Neural cell (in vitro differentiated cells): ENCODE results near the gene C17orf75. TPM values are rescaled to one million over a fixed set of nuclear protein-coding genes. Genes with fewer than 3 reads are reported as not detected.

Experiments
- H2AFZ ChIP-seq: fragments of 200-600, 300-800 bp; sonication (generic), shearing (Covaris generic); 2 replicates; pipeline ENCODE4 v1.6.0; 2014; ENCODE audit warnings: low read depth, mild to moderate bottlenecking, antibody characterized with exemption, low read length, moderate library complexity
- H3F3A ChIP-seq: fragments of 200-600 bp; shearing (Covaris generic); 2 replicates; pipeline ENCODE4 v1.6.1; 2016; ENCODE audit warnings: mild to moderate bottlenecking, moderate library complexity, mixed read lengths, antibody characterized with exemption, low read length; ENCODE audit not compliant: insufficient read depth, poor library complexity, severe bottlenecking
- H3K27ac ChIP-seq: fragments of 200-600, 300-800 bp; sonication (generic), shearing (Covaris generic); 2 replicates; pipeline ENCODE4 v1.5.1; 2014; ENCODE audit warnings: mild to moderate bottlenecking, low read length, moderate library complexity
- H3K27me3 ChIP-seq: fragments of 300-800, 200-600 bp; sonication (generic), shearing (Covaris generic); 2 replicates; pipeline ENCODE4 v1.6.0; 2014; ENCODE audit warnings: mild to moderate bottlenecking, low read depth, low read length, moderate library complexity; ENCODE audit not compliant: insufficient read depth
- H3K36me3 ChIP-seq: fragments of 300-800, 200-600 bp; sonication (generic), shearing (Covaris generic); 2 replicates; pipeline ENCODE4 v1.5.1; 2014; ENCODE audit warnings: mild to moderate bottlenecking, antibody characterized with exemption, low read length, moderate library complexity; ENCODE audit not compliant: insufficient read depth
- H3K4me2 ChIP-seq: fragments of 300-800, 200-600 bp; sonication (generic), shearing (Covaris generic); 2 replicates; pipeline ENCODE4 v1.6.0; 2014; ENCODE audit warnings: mild to moderate bottlenecking, low read length
- H3K4me3 ChIP-seq: fragments of 300-800, 200-600 bp; sonication (generic), shearing (Covaris generic); 2 replicates; pipeline ENCODE4 v1.5.1; 2014; ENCODE audit warnings: mild to moderate bottlenecking, low read length, moderate library complexity
- H3K79me2 ChIP-seq: fragments of 200-600 bp; shearing (Covaris generic); replicated peaks from 2 replicates; pipeline ENCODE4 v1.6.0; 2014; ENCODE audit warnings: mild to moderate bottlenecking, low read length, moderate library complexity; ENCODE audit not compliant: insufficient read depth
- H3K9ac ChIP-seq: fragments of 300-800, 200-600 bp; sonication (generic), shearing (Covaris generic); 2 replicates; pipeline ENCODE4 v1.6.1; 2016; ENCODE audit warnings: mild to moderate bottlenecking, low read length, mixed read lengths
- H3K9me2 ChIP-seq: fragments of 200-600 bp; shearing (Covaris generic); 2 replicates; pipeline ENCODE4 v1.6.1; 2016; ENCODE audit warnings: mild to moderate bottlenecking, low read length, mixed read lengths; ENCODE audit not compliant: insufficient read depth
- H3K9me3 ChIP-seq: fragments of 200-600, 300-800 bp; sonication (generic), shearing (Covaris generic); 2 replicates; pipeline ENCODE4 v1.6.1; 2016; ENCODE audit warnings: mild to moderate bottlenecking, mixed run types, low read length, moderate library complexity, mixed read lengths
- H4K20me1 ChIP-seq: fragments of 200-600 bp; shearing (Covaris generic); 2 replicates; pipeline ENCODE4 v1.6.1; 2016; ENCODE audit warnings: mild to moderate bottlenecking, mixed run types; ENCODE audit not compliant: insufficient read depth
- EP300 ChIP-seq: fragments of 450-650 bp; conservative IDR thresholded peaks from 2 replicates; pipeline ENCODE4 v1.6.1; 2014; ENCODE audit warnings: antibody characterized with exemption, mild to moderate bottlenecking, moderate library complexity; ENCODE audit not compliant: poor library complexity, severe bottlenecking
- EZH2 ChIP-seq: fragments of 200-600, 300-800 bp; shearing (Covaris generic), sonication (generic); IDR thresholded peaks from 2 replicates; pipeline ENCODE4 v1.6.1; 2014; ENCODE audit warnings: antibody characterized with exemption, low read length, borderline replicate concordance, mild to moderate bottlenecking; ENCODE audit not compliant: insufficient read depth, poor library complexity, severe bottlenecking
- MXI1 ChIP-seq: fragments of 450-650 bp; conservative IDR thresholded peaks from 2 replicates; pipeline ENCODE4 v1.6.1; 2014; ENCODE audit warnings: antibody characterized with exemption, mild to moderate bottlenecking; ENCODE audit not compliant: poor library complexity, severe bottlenecking
- POLR2AphosphoS5 ChIP-seq: IDR thresholded peaks from 2 replicates; pipeline ENCODE4 v1.6.1; 2012
- RAD21 ChIP-seq: fragments of 450-650 bp; conservative IDR thresholded peaks from 2 replicates; pipeline ENCODE4 v1.6.1; 2014; ENCODE audit warnings: antibody characterized with exemption, mild to moderate bottlenecking, moderate library complexity
- SMC3 ChIP-seq: fragments of 450-650 bp; conservative IDR thresholded peaks from 2 replicates; pipeline ENCODE4 v1.6.1; 2014; ENCODE audit warnings: antibody characterized with exemption, mild to moderate bottlenecking, moderate library complexity; ENCODE audit not compliant: poor library complexity
- TAF1 ChIP-seq: IDR thresholded peaks from 2 replicates; pipeline ENCODE4 v1.6.1; 2012; ENCODE audit warnings: low read depth
- polyA plus RNA-seq: library from polyadenylated mRNA; depleted of rRNA; stranded (reverse); fragments of >200 nt; gene quantifications from 2 replicates; pipeline ENCODE4 v1.2.3, GENCODE V29; 2014
- TF ChIP-seq, protein P1 (sequence below): fragments of 450-650 bp; IDR thresholded peaks from 2 replicates; pipeline ENCODE4 v1.5.1; 2014; ENCODE audit warnings: antibody characterized with exemption, mild to moderate bottlenecking, moderate library complexity; ENCODE audit not compliant: poor library complexity, severe bottlenecking
- TF ChIP-seq, protein P2 (sequence below): IDR thresholded peaks from 2 replicates; pipeline ENCODE4 v1.6.1; 2012; ENCODE audit warnings: borderline replicate concordance

Gene C17orf75
- polyA plus RNA-seq, 1 donor from 2014 or later, result 77.0 TPM

DNA sequence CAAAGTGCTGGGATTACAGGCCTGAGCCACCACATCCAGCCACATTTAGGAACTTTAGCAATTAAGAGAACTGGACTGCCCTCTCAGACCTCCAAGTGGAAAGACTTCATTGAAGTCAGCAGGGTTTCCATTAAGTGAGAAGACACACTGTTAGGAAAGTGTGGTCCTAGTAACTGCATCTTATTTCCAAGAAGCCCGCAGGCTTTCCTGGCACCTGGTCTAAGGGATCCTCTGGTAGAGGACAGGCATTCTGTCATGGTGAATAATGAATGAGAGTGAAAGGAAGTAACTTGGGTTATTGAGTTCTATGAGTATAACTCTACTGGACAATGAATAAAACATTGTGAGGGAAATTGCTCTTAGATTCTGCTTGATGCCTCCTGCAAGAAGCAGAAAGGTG is 14.1 kb downstream of the C17orf75 start:
- no peak overlapping the region for H3K27ac ChIP-seq
- no peak overlapping the region for H3K4me2 ChIP-seq
- no peaks in the 10 kb centered on the region for H3K9me2 ChIP-seq

DNA sequence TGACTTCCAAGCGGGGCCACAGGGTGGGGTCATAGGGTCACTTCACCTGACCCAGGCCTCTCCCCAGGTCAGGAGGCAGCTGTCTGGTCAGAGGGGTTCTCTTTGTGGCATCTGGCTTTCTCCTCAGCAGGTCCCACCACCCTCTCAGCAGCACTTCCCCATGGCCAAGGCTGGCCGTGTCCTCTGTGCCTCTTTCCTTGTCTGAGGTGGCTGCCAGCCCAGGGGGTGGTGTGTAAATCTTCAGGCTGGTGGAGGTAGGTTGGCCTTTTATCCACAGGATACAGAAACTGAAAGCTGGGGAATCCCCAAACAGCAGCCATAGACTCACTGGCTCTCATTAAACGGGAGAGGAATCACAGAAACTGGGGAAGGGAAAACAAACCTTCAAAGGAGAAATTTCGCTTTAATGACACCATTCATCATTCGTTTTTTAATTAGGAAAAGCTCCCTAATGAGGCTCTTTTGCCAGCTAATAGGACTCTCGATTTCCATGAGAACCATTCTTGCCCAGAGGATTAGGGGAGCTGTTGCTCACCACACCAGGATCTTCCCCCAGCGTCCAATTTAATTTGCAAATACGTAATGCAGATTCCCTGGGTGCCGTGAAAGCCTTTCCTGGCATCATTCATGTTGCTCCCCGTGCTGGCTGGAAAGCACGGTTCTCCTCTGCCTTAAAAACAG is 18.0 kb downstream of the C17orf75 start:
- no peaks in the 10 kb centered on the region for H3K36me3 ChIP-seq
- H3K9me2 ChIP-seq, result no peaks in the 10 kb centered on the region
- H3K4me2 ChIP-seq, result no peak overlapping the region
- H3K9me3 ChIP-seq, result no peaks in the 10 kb centered on the region
- no peaks in the 10 kb centered on the region for H4K20me1 ChIP-seq
- no peak for TF ChIP-seq MXI1
- H3K27ac ChIP-seq, result no peak overlapping the region
- no peak overlapping the region for H2AFZ ChIP-seq
- no peaks in the 10 kb centered on the region for H3F3A ChIP-seq
- no peak overlapping the region for H3K4me3 ChIP-seq
- H3K27me3 ChIP-seq, result no peaks in the 10 kb centered on the region
- H3K79me2 ChIP-seq, result no peaks in the 10 kb centered on the region
- no peak overlapping the region for H3K9ac ChIP-seq

More for the DNA sequence above, 14.1 kb downstream of the C17orf75 start:
- Histone ChIP-seq H3K9ac (no peak overlapping the region), H3F3A (no peaks in the 10 kb centered on the region), H3K36me3 (no peaks in the 10 kb centered on the region), H2AFZ (no peak overlapping the region), H3K79me2 (no peaks in the 10 kb centered on the region), H3K4me3 (no peak overlapping the region), H3K9me3 (no peaks in the 10 kb centered on the region), H3K27me3 (no peaks in the 10 kb centered on the region), H4K20me1 (no peaks in the 10 kb centered on the region)
- TF ChIP-seq, protein P1, sequence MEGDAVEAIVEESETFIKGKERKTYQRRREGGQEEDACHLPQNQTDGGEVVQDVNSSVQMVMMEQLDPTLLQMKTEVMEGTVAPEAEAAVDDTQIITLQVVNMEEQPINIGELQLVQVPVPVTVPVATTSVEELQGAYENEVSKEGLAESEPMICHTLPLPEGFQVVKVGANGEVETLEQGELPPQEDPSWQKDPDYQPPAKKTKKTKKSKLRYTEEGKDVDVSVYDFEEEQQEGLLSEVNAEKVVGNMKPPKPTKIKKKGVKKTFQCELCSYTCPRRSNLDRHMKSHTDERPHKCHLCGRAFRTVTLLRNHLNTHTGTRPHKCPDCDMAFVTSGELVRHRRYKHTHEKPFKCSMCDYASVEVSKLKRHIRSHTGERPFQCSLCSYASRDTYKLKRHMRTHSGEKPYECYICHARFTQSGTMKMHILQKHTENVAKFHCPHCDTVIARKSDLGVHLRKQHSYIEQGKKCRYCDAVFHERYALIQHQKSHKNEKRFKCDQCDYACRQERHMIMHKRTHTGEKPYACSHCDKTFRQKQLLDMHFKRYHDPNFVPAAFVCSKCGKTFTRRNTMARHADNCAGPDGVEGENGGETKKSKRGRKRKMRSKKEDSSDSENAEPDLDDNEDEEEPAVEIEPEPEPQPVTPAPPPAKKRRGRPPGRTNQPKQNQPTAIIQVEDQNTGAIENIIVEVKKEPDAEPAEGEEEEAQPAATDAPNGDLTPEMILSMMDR, result no peak
- TF ChIP-seq RAD21 (no peak), EP300 (no peak), MXI1 (no peak), EZH2 (no peak), POLR2AphosphoS5 (no peak), TAF1 (no peak), SMC3 (no peak)
- TF ChIP-seq, protein P2, sequence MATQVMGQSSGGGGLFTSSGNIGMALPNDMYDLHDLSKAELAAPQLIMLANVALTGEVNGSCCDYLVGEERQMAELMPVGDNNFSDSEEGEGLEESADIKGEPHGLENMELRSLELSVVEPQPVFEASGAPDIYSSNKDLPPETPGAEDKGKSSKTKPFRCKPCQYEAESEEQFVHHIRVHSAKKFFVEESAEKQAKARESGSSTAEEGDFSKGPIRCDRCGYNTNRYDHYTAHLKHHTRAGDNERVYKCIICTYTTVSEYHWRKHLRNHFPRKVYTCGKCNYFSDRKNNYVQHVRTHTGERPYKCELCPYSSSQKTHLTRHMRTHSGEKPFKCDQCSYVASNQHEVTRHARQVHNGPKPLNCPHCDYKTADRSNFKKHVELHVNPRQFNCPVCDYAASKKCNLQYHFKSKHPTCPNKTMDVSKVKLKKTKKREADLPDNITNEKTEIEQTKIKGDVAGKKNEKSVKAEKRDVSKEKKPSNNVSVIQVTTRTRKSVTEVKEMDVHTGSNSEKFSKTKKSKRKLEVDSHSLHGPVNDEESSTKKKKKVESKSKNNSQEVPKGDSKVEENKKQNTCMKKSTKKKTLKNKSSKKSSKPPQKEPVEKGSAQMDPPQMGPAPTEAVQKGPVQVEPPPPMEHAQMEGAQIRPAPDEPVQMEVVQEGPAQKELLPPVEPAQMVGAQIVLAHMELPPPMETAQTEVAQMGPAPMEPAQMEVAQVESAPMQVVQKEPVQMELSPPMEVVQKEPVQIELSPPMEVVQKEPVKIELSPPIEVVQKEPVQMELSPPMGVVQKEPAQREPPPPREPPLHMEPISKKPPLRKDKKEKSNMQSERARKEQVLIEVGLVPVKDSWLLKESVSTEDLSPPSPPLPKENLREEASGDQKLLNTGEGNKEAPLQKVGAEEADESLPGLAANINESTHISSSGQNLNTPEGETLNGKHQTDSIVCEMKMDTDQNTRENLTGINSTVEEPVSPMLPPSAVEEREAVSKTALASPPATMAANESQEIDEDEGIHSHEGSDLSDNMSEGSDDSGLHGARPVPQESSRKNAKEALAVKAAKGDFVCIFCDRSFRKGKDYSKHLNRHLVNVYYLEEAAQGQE, result no peak
